Right hindlimb (tissue), 1 donor: ENCODE measurements around the gene RTEL1.
"Not testable (repeated sequence)": the region's sequence is repeated elsewhere in the genome, so short reads cannot be mapped to it uniquely, and the experiment has no call there.

Experiments
- DNase-seq: peaks from one replicate; pipeline ENCODE4 v3.0.0-alpha.2; 2018

Gene RTEL1

GRCh38 chr20:63652192-63652980, 5.7 kb upstream of the RTEL1 start:
- peak; percentile 62 for DNase-seq

GRCh38 chr20:63653041-63653973, 4.8 kb upstream of the RTEL1 start, which contains the start of gene STMN3:
Gene STMN3 (minus strand): TSS chr20:63653424. CDS start chr20:63653345, 79 bp downstream.
- peak; percentile 95 for DNase-seq

GRCh38 chr20:63653974-63654668, 4.0 kb upstream of the RTEL1 start:
- DNase-seq = no peak

GRCh38 chr20:63655249-63655648, 2.9 kb upstream of the RTEL1 start:
- DNase-seq = no peak

GRCh38 chr20:63656451-63656850, 1.7 kb upstream of the RTEL1 start:
- no peak for DNase-seq

GRCh38 chr20:63657260-63657936, 714 bp upstream of the RTEL1 start:
- no peak for DNase-seq

- DNase-seq = no peak
These were observed 656 bp downstream of the RTEL1 start for GRCh38 chr20:63658749-63659187.

GRCh38 chr20:63659370-63659769, 1.3 kb downstream of the RTEL1 start:
- no peak for DNase-seq

GRCh38 chr20:63660174-63660573, 2.1 kb downstream of the RTEL1 start:
- DNase-seq = not testable (repeated sequence)

- no peak for DNase-seq
These were observed 2.5 kb downstream of the RTEL1 start for GRCh38 chr20:63660622-63661021.

- no peak for DNase-seq
These were observed 3.0 kb downstream of the RTEL1 start for GRCh38 chr20:63661108-63661507.

GRCh38 chr20:63661959-63662812, 4.1 kb downstream of the RTEL1 start:
- DNase-seq = no peak

- no peak for DNase-seq
These were observed 4.7 kb downstream of the RTEL1 start for GRCh38 chr20:63662813-63663189.

- no peak for DNase-seq
These were observed 5.4 kb downstream of the RTEL1 start for GRCh38 chr20:63663332-63664066.

GRCh38 chr20:63664143-63664851, 6.2 kb downstream of the RTEL1 start:
- DNase-seq = no peak

GRCh38 chr20:63664861-63665594, 6.9 kb downstream of the RTEL1 start:
- no peak for DNase-seq

GRCh38 chr20:63665708-63666107, 7.6 kb downstream of the RTEL1 start:
- no peak for DNase-seq

- DNase-seq = no peak
These were observed 9.7 kb downstream of the RTEL1 start for GRCh38 chr20:63667858-63668257.

- DNase-seq = no peak
These were observed 10.2 kb downstream of the RTEL1 start for GRCh38 chr20:63668351-63668750.
